ENCODE data around the gene NCK2.

Gene NCK2

GRCh38 chr2:105852066-105852465 is 107.4 kb downstream of the NCK2 start:
- DNase-seq (ENCODE audit: low read depth): no peak

- no peak for DNase-seq (ENCODE audit: low read depth)
These were observed 108.8 kb downstream of the NCK2 start for GRCh38 chr2:105853354-105854088.

DNA sequence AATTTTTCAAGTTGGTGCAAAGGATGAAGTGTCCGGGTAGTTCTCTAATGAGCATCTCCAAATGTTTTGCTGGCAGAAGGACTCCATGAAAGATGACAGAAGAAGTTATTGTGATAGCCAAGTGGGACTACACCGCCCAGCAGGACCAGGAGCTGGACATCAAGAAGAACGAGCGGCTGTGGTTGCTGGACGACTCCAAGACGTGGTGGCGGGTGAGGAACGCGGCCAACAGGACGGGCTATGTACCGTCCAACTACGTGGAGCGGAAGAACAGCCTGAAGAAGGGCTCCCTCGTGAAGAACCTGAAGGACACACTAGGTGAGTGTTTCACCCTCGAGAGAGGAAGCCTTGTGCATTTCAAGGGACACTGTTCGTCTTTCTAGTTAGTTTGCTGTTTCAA is 110.3 kb downstream of the NCK2 start:
- no peak for DNase-seq (ENCODE audit: low read depth)

- no peak for DNase-seq (ENCODE audit: low read depth)
These were observed 111.9 kb downstream of the NCK2 start for GRCh38 chr2:105856581-105856980.

- DNase-seq (ENCODE audit: low read depth): no peak
These were observed 112.5 kb downstream of the NCK2 start for GRCh38 chr2:105857076-105857740.

GRCh38 chr2:105858868-105859693 is 114.4 kb downstream of the NCK2 start:
- no peak for DNase-seq (ENCODE audit: low read depth)

- no peak for DNase-seq (ENCODE audit: low read depth)
These were observed 114.9 kb downstream of the NCK2 start for GRCh38 chr2:105859694-105859951.

- no peak for DNase-seq (ENCODE audit: low read depth)
These were observed 115.9 kb downstream of the NCK2 start for GRCh38 chr2:105860567-105860966.

DNA sequence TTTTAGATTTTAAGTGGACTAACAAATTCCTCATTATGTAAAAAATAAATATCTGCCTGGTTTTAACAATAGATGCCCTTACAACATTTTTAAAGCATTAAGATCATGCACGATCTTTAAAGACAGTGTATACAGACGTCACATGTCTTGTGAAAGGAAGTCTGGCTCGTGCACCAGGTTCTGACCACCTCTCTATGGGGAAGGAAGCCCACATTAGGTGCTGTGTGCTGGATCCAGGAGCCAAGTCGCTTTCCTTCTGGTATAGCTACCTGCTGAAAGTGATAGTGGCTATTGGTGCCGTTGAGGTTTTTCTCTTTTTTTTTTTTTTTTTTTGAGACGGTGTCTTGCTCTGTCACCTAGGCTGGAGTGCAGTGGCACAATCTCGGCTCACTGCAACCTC is 116.5 kb downstream of the NCK2 start:
- DNase-seq (ENCODE audit: low read depth): no peak

DNA sequence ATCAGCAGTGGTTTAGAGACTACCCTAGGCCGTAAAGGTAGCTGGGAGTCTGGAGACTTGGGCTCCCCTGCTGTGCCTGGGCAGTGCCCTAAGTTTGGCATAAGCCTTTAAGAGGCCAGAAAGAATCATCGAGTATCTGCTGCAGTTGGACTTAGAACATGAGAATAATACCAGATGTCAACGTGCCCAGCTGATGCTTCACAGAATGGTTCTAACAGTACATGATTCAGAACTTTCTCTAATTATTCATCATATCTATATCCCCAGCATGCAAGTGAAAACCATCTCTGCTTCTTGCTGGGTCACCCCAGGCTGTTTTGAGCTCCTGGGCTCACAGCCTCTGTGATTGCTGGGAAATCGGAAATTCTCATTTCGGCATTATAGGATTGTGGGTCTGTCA is 118.1 kb downstream of the NCK2 start:
- no peak for DNase-seq (ENCODE audit: low read depth)

- DNase-seq (ENCODE audit: low read depth): no peak
These were observed 119.5 kb downstream of the NCK2 start for GRCh38 chr2:105864262-105864661.

DNA sequence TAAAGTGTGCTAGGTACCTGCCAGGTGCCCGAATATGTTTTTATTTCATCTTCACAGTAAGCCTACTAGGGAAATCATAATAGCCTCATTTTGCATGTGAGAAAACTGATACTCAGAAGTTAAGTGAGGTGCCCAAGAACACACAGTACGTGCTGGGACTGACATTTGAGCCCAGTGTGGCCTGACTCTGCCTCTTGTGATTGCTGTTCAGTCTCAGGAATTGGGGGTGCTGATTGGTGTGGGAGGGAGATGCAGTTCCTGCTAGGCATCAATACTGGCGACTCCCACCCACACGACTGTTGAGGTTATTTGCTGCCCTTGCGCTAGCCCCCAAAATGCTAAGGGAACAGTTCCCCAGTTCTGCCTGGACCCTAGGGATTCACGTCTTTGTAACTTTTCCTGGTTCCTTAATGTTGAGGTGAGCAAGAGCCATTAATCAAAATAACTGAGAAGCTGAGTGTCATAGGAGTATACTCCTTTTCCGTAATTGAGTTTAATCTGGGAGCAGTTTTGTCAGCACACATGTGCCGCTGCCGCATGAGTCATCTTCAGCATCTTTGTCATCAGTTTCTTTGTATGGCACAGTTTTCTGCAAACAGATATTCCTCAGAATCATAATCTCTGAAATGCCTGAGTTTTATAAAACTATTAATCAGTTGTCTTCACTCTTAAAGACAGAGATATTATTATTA is 120.7 kb downstream of the NCK2 start:
- no peak for DNase-seq (ENCODE audit: low read depth)

- no peak for DNase-seq (ENCODE audit: low read depth)
These were observed 121.8 kb downstream of the NCK2 start for GRCh38 chr2:105866216-105867185.

GRCh38 chr2:105867587-105867986 is 122.9 kb downstream of the NCK2 start:
- DNase-seq (ENCODE audit: low read depth): no peak

DNA sequence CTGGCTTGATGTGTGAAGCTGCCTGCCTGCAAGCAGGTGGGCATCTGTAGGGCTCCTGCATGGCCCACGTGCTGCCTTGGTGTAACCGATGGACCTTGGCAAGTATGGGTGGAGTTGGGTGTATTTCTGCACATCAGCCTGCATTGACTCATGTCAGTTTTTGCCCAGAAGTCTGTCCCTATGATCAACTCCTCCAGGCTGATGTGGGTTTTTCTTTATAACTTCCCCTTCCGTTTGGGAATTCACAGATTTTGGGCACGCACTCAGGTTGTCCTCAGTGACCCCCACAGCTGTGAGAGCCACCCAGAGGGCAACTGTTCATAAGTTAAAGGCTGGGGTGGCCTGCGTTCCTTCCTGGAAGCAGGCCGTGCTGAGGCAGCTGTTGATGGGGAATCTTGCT is 123.3 kb downstream of the NCK2 start:
- no peak for DNase-seq (ENCODE audit: low read depth)

- DNase-seq (ENCODE audit: low read depth): no peak
These were observed 124.6 kb downstream of the NCK2 start for GRCh38 chr2:105869341-105869740.

DNA sequence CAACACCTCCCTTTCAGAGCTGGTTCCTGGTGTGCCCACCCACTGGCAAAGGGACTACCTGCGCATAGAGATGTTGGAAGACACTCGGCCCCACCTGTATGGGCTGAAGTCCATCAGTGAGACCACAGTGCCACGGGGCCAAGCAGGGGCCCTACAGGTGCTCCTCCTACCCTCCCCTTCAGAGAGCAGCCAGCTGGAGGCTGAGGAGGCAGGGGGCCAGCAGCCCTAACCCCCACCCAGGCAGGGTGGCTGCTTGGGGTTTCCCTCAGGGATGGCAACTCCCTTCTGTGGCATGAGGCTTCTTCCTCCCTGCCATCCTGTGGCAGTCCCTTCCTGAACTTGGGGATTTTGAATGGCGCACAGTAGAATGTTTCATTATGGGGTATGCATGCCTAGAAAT is 125.3 kb downstream of the NCK2 start:
- no peak for DNase-seq (ENCODE audit: low read depth)

- no peak for DNase-seq (ENCODE audit: low read depth)
These were observed 126.1 kb downstream of the NCK2 start for GRCh38 chr2:105870858-105871257.

- DNase-seq (ENCODE audit: low read depth): no peak
These were observed 127.5 kb downstream of the NCK2 start for GRCh38 chr2:105872142-105872728.

DNA sequence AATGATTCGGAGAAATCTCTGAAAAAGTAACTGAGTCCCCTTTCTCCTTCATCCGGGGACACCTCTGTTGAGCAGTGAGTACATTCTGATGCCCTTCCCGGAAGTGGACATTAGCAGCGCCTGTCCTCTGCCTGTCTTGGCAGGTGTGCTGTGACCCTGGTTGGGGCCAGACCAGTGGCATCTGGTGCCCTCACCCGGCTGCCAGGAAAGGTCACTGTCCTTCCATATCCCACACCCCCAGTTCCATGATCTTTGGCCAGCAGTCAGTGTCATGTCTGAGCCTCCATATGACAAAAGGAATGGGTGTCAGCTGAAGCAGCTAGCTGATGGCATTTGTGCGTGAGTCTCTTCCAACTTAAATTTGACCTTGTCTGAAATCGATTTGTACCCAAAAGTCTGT is 128.1 kb downstream of the NCK2 start:
- no peak for DNase-seq (ENCODE audit: low read depth)

DNA sequence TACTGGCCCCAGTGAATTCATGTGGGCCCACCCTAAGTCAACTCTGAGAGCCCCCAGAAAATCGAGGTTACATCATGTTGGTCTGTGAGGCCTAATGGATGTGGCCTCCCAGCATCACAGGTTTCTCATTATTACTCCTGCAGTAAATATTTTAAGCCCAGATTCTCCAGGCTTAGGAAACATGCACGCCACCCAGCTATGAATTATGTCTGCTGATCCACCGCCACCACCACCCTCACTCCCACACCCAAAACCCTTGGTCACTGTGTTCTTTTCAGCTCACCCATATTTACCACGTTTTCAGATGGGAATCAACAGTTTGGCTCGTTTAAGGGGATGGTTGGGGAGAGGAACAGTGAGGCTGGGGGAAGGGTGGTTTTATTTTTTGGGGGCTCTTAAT is 128.6 kb downstream of the NCK2 start:
- no peak for DNase-seq (ENCODE audit: low read depth)
